AG04449 (cell line): ENCODE measurements around the gene ATP10A.

Experiments used
- CTCF ChIA-PET: fragments of 350-600 bp; formaldehyde crosslinking; extraction: SDS; loops from one replicate; lab custom pipeline; 2021; ENCODE audit warnings: antibody characterized with exemption; lab: Yijun Ruan, JAX
- POLR2A ChIA-PET: fragments of 400-600, 350-600 bp; formaldehyde crosslinking; extraction: SDS; loops from one replicate; lab custom pipeline; 2020; ENCODE audit warnings: antibody characterized with exemption, inconsistent platforms; lab: Yijun Ruan, JAX
- DNase-seq: peaks from one replicate; pipeline ENCODE4 v3.0.0-alpha.2; 2010; ENCODE audit warnings: low read depth, low spot score
- H3K4me3 ChIP-seq: 2 replicates; pipeline ENCODE4 v1.5.1; 2011; ENCODE audit warnings: low read depth, mild to moderate bottlenecking, control low read depth, low read length
- TF ChIP-seq, protein P1 (sequence below): IDR thresholded peaks from one replicate; pipeline ENCODE4 v1.5.1; 2011; ENCODE audit warnings: mild to moderate bottlenecking, moderate library complexity, low read length, control low read depth, inconsistent platforms; ENCODE audit not compliant: insufficient read depth; ENCODE audit errors: missing control alignments

The ATP10A gene

DNA sequence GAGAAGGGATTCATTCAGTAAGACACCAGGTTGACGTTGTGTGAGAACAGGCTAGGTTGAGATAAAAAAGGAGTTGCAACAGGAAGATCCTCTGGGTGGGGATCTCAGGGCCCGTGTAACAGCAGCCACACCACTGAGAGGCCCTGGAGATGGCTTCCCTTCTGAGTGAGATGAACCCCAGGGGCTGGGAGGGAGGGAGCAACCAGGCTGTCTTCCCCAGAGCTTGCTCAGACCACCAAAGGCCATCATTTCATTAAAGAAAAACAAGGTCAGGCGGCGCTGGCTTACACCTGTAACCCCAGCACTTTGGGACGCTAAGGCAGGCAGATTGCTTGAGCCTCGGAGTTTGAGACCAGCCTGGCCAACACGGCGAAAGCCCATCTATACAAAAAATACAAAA, 187.7 kb downstream of the ATP10A start:
- CTCF ChIA-PET, result interaction anchor here (1.2 kb wide), 1 partner anchor 21 kb away, joined by 3 read pairs; no protein-coding TSS in a partner anchor
- TF ChIP-seq, protein P1, sequence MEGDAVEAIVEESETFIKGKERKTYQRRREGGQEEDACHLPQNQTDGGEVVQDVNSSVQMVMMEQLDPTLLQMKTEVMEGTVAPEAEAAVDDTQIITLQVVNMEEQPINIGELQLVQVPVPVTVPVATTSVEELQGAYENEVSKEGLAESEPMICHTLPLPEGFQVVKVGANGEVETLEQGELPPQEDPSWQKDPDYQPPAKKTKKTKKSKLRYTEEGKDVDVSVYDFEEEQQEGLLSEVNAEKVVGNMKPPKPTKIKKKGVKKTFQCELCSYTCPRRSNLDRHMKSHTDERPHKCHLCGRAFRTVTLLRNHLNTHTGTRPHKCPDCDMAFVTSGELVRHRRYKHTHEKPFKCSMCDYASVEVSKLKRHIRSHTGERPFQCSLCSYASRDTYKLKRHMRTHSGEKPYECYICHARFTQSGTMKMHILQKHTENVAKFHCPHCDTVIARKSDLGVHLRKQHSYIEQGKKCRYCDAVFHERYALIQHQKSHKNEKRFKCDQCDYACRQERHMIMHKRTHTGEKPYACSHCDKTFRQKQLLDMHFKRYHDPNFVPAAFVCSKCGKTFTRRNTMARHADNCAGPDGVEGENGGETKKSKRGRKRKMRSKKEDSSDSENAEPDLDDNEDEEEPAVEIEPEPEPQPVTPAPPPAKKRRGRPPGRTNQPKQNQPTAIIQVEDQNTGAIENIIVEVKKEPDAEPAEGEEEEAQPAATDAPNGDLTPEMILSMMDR, result no peak
- POLR2A ChIA-PET, result interaction anchor here (0.6 kb wide), 1 partner anchor 288 kb away, joined by 3 read pairs; no protein-coding TSS in a partner anchor
- DNase-seq, result no peak
- no peak overlapping the region for H3K4me3 ChIP-seq

GRCh38 chr15:25674913-25675312, 188.2 kb downstream of the ATP10A start:
- no peak for DNase-seq
- TF ChIP-seq, protein P1, result no peak
- H3K4me3 ChIP-seq, result no peak overlapping the region
- CTCF ChIA-PET, result interaction anchor here (0.9 to 1.2 kb wide), 2 partner anchors 21 to 258 kb away, joined by 3 read pairs; no protein-coding TSS in a partner anchor
- POLR2A ChIA-PET, result no interaction called here

DNA sequence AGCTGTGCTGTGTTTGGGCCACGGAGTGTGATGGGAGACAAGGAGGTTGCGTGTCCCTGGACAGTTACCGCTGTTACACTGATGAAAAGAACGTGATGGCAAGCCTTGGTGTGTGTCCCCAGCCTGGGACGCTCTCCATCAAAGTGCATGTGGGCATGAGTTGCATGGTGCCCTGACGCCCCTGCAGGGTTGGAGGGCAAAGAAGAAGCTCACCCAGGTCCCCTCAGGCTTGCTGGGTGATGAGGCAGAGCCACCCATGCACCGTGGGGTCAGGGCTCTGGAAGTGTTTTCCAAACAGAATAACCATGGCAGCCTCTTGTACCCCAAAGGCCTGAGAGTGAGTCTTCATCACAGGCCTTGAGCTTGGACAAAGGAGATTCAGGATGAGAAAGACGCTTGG, 189.2 kb downstream of the ATP10A start:
- CTCF ChIA-PET, result interaction anchor here (1.6 kb wide), 1 partner anchor 9 kb away, joined by 6 read pairs; no protein-coding TSS in a partner anchor
- POLR2A ChIA-PET, result no interaction called here

GRCh38 chr15:25673351-25673750, 189.8 kb downstream of the ATP10A start:
- POLR2A ChIA-PET, result no interaction called here
- TF ChIP-seq, protein P1, result no peak
- no peak overlapping the region for H3K4me3 ChIP-seq
- DNase-seq, result no peak
- CTCF ChIA-PET, result interaction anchor here (1.6 kb wide), 1 partner anchor 10 kb away, joined by 6 read pairs; no protein-coding TSS in a partner anchor

More for the DNA sequence above, 189.2 kb downstream of the ATP10A start:
- H3K4me3 ChIP-seq, result no peak overlapping the region
- no peak for DNase-seq
- TF ChIP-seq, protein P1, result no peak

DNA sequence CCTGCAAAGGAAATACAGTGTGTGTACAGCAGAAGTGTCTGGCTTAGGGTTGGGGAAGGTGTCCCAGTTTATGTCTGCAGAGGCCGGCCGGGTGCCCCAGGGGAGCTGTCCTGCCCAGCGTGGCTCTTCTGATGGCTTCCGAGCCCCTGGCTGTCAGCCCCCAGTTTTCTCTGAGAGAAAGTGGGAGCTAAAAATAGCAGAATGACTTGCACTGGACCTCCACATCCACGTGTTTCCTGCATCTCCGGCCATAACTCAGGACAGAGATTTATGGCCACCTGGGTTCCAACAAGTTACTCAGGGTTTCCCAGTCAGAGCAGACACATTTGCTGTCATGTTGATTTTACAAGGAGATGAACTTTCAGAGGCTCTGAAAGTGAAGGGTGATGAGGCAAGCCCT, 192.0 kb downstream of the ATP10A start:
- POLR2A ChIA-PET, result no interaction called here
- no peak for DNase-seq
- CTCF ChIA-PET, result interaction anchor here (0.9 to 2.0 kb wide), 3 partner anchors 12 to 21 kb away, joined by 3 to 4 read pairs (median 3); no protein-coding TSS in a partner anchor
- TF ChIP-seq, protein P1, result no peak
- H3K4me3 ChIP-seq, result no peak overlapping the region

GRCh38 chr15:25670621-25671020, 192.5 kb downstream of the ATP10A start:
- ChIA-PET POLR2A (no interaction called here), CTCF (interaction anchor here (1.5 to 2.0 kb wide), 3 partner anchors 12 to 162 kb away, joined by 4 to 6 read pairs (median 4); no protein-coding TSS in a partner anchor)
- TF ChIP-seq, protein P1, result no peak
- peak overlapping the region; percentile 45 for H3K4me3 ChIP-seq
- DNase-seq, result no peak
